Retinal pigment epithelial cell (primary cell): ENCODE results near the gene TRIM68.

Experiments
- DNase-seq: peaks from one replicate; pipeline ENCODE4 v3.0.0-alpha.2; 2010; ENCODE audit warnings: low read depth
- H3K4me3 ChIP-seq: 2 replicates; pipeline ENCODE4 v1.5.1; 2011; ENCODE audit warnings: mild to moderate bottlenecking, low read length, control low read depth, moderate library complexity
- TF ChIP-seq, protein P1 (sequence below): conservative IDR thresholded peaks from 2 replicates; pipeline ENCODE4 v1.5.1; 2011; ENCODE audit warnings: low read depth, low read length, control low read depth, inconsistent platforms

TRIM68 gene

DNA sequence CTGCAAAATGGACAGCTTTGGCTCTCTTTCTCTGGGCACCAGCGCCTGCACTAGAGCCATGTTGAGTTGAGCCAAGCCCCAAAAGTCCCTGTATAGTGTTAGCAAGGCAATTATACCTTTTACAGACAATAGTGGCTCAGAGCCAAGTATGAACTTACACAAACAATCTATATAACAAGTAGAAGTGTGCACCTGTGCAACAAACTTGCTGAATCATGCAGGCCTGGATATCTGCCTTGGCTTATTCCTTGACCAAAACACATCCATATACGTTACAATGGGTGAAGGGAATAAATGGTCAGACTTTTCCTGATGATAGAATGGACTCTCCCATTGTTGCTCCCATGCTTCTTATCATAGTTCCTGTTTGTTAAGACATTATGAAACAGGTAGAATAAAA is 30.3 kb downstream of the TRIM68 start:
- no peak for DNase-seq
- H3K4me3 ChIP-seq = no peak overlapping the region
- TF ChIP-seq, protein P1, sequence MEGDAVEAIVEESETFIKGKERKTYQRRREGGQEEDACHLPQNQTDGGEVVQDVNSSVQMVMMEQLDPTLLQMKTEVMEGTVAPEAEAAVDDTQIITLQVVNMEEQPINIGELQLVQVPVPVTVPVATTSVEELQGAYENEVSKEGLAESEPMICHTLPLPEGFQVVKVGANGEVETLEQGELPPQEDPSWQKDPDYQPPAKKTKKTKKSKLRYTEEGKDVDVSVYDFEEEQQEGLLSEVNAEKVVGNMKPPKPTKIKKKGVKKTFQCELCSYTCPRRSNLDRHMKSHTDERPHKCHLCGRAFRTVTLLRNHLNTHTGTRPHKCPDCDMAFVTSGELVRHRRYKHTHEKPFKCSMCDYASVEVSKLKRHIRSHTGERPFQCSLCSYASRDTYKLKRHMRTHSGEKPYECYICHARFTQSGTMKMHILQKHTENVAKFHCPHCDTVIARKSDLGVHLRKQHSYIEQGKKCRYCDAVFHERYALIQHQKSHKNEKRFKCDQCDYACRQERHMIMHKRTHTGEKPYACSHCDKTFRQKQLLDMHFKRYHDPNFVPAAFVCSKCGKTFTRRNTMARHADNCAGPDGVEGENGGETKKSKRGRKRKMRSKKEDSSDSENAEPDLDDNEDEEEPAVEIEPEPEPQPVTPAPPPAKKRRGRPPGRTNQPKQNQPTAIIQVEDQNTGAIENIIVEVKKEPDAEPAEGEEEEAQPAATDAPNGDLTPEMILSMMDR = no peak

DNA sequence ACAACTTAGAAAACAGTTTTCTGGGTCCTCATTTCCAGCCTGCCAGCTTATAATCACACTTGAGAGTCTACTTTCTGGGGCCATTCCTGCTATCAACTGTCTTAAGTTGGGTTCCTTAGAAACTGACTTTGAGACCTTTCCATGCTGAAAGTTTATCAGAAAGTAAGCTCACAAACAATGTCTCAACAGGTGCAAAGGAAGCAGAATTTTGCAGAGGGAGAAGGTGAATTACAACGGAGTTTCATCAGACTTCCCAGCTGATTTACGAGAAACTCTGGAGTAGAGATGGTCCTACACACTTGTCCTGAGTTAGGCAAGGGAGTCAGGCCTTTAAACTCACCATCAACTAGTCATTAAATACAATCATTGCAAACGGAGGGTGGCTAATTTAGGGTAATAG is 31.2 kb downstream of the TRIM68 start:
- no peak for DNase-seq
- TF ChIP-seq, protein P1 = no peak
- no peak overlapping the region for H3K4me3 ChIP-seq

DNA sequence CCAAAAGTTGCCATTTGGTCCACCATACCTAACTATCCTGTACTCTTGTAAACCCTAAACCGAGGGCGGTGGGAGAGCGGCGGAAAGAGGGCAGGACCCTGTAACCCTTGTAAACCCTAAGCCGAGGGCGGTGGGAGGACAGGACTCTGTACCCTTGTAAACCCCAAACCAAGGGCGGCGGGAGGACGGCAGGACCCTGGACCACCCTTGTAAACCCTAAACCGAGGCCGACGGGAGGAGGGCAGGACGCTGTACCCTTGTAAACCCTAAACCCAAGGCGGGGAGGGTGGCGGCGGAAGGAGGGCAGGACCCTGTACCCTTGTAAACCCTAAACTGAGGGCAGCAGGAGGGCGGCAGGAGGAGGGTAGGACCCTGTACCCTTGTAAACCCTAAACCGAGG is 39.0 kb downstream of the TRIM68 start:
- no peak overlapping the region for H3K4me3 ChIP-seq
- TF ChIP-seq, protein P1 = no peak
- no peak for DNase-seq

DNA sequence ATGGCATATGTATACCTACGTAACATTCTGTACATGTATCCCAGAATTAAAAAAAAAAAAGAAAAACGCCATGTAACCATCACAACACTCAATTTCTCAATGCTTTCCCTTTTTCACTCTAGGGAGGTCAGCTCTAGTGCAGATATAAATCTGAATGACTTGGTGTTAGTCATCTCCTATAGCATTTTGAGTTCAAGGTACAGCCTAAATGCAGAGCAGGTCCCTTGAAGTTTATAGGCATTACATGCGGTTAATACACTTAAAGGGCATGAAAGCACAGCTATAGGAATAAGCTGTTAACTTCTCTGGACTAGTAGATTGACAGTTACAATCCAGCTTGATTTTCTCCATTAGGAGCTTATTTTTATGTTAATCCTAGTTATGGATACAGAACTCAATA is 42.7 kb downstream of the TRIM68 start:
- TF ChIP-seq, protein P1 = no peak
- H3K4me3 ChIP-seq = no peak overlapping the region
- no peak for DNase-seq

DNA sequence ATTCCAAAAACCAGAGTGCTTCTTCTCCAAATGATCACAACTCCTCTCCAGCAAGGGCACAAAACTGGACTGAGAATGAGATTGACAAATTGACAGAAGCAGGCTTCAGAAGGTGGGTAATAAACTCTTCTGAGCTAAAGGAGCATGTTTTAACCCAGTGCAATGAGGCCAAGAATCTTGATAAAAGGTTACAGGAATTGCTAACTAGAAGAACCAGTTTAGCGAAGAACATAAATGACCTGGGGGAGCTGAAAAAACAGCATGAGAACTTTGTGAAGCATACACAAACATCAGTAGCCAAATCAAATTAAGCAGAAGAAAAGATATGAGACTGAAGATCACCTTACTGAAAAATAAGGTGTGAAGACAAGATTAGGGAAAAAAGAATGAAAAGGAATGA is 47.6 kb downstream of the TRIM68 start:
- TF ChIP-seq, protein P1 = no peak

DNA sequence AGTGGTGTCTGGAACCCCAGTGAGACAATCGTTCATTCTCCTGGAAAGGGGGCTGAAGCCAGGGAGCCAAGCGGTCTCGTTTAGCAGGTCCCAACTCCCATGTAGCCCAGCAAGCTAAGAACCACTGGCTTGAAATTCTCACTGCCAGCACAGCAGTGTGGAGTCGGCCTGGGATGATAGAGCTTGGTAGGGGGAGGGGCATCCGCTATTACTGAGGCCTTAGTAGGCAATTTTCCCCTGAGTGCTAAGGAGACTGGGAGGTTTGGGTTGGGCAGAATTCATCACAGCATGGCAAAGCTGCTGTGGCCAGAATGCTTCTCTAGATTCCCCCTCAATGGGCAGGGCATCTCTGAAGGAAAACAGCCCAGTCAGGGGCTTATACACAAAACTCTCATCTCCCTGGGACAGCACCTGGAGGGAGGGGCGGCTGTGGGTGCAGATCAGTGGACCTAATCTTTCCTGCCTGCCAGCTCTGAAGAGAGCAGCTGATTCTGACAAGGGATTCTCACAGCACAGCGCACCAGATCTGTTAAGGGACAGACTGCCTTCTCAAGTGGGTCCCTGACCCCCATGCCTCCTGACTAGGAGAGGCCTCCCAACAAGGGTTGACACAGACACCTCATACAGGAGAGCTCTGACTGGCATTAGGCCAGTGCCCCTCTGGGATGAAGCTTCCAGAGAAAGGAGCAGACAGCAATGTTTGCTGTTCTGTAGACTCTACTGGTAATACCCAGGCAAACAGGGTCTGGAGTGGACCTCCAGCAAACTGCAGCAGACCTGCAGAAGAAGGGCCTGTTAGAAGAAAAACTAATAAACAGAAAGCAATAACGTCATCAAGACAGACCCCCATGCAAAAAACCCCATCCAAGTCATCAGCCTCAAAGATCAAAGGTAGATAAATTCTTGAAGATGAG is 48.2 kb downstream of the TRIM68 start:
- no peak overlapping the region for H3K4me3 ChIP-seq
- TF ChIP-seq, protein P1 = no peak
- DNase-seq = no peak

More for the DNA sequence above, 47.6 kb downstream of the TRIM68 start:
- no peak overlapping the region for H3K4me3 ChIP-seq
- DNase-seq = no peak

DNA sequence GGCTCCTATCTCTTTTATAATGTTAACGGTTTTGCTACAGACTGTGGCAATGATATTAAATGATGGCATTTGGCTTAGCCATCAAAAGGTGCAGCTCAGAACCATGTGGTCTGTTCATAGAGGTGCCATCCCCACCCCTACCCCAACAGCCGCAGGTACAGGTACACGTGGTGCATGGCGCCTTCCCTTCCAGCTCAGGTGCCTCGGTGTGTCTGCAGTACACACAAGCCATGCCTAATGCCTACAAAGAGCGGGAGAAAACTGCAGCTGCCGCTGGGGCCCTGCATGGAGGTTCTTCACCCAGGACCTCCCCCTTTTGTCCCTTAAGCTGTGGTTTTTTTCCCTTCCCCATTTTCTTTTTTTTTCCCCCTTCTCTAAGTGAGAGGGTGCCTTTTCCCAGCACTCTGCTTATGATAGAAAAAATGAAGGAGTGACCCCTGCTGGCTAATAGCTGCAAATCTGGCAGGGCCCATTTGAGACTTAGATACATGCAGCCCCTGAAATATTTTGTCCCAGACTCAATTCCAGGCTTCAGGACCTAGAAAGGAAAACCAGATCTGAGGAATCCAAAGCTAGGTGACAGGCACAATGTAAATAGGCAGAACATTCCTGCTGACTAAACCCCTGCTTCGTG is 56.6 kb downstream of the TRIM68 start:
- no peak overlapping the region for H3K4me3 ChIP-seq
- TF ChIP-seq, protein P1 = peak; percentile 35
- DNase-seq = no peak
